Measurements from ENCODE around the gene SLC7A1.

The SLC7A1 gene

GRCh38 chr13:29566206-29566605 is 29.3 kb downstream of the SLC7A1 start:
- H3K9ac ChIP-seq (ENCODE audit: low read length): no peak overlapping the region
- H2AK5ac ChIP-seq (ENCODE audit: low read length, severe bottlenecking): no peak overlapping the region
- no peak overlapping the region for H3K4me2 ChIP-seq (ENCODE audit: low read length, poor library complexity, severe bottlenecking)
- no peak overlapping the region for H2BK15ac ChIP-seq (ENCODE audit: low read depth, poor library complexity, severe bottlenecking)
- no peak overlapping the region for H3K27ac ChIP-seq (ENCODE audit: low read length, poor library complexity, severe bottlenecking)
- H2BK5ac ChIP-seq (ENCODE audit: low read depth, low read length, poor library complexity, severe bottlenecking): no peak overlapping the region
- WGBS: 97% methylated on average over 7 of the region's 7 CpGs
- no peaks in the 10 kb centered on the region for H3K27me3 ChIP-seq (ENCODE audit: control insufficient read depth in 1 of 2, insufficient read depth in 1 of 2, low read length in 2 of 2)
- no peak overlapping the region for H2BK120ac ChIP-seq (ENCODE audit: low read depth, low read length)
- no peak for DNase-seq
- H3K4me1 ChIP-seq (ENCODE audit: control insufficient read depth, insufficient read depth, low read depth, low read length): peaks cover 14% of the 10 kb centered on the region
- H3K36me3 ChIP-seq (ENCODE audit: control insufficient read depth in 1 of 2, insufficient read depth in 2 of 2, low read depth in 1 of 2, low read length in 2 of 2): no peaks in the 10 kb centered on the region
- H2AFZ ChIP-seq (ENCODE audit: low read depth, low read length): no peak overlapping the region
- H3K79me1 ChIP-seq (replicated peaks; ENCODE audit: low read length, poor library complexity, severe bottlenecking): peaks cover 23% of the 10 kb centered on the region
- H3K9me3 ChIP-seq (ENCODE audit: control insufficient read depth, low read length): no peaks in the 10 kb centered on the region
- H3K4ac ChIP-seq (ENCODE audit: low read depth in 1 of 2, low read length in 2 of 2): no peak overlapping the region
- H3K23ac ChIP-seq (ENCODE audit: low read length in 2 of 2): no peak overlapping the region
- H3K14ac ChIP-seq (ENCODE audit: low read length in 2 of 2): no peak overlapping the region
- H4K8ac ChIP-seq (ENCODE audit: low read length): no peak overlapping the region
- no peak overlapping the region for H3K18ac ChIP-seq (ENCODE audit: low read depth in 1 of 2, low read length in 2 of 2)
- H2BK12ac ChIP-seq (ENCODE audit: low read length in 2 of 2): no peak overlapping the region
- H3K4me3 ChIP-seq (ENCODE audit: insufficient read depth in 1 of 2, low read depth in 1 of 2, low read length in 2 of 2): no peak overlapping the region
- H4K91ac ChIP-seq (ENCODE audit: low read length): no peak overlapping the region

GRCh38 chr13:29564818-29565217 is 30.7 kb downstream of the SLC7A1 start:
- Histone ChIP-seq H3K9ac (ENCODE audit: low read length) (no peak overlapping the region), H3K4me2 (ENCODE audit: low read length, poor library complexity, severe bottlenecking) (no peak overlapping the region), H4K91ac (ENCODE audit: low read length) (no peak overlapping the region), H3K27ac (ENCODE audit: low read length, poor library complexity, severe bottlenecking) (no peak overlapping the region), H2AK5ac (ENCODE audit: low read length, severe bottlenecking) (no peak overlapping the region), H3K36me3 (ENCODE audit: control insufficient read depth in 1 of 2, insufficient read depth in 2 of 2, low read depth in 1 of 2, low read length in 2 of 2) (no peaks in the 10 kb centered on the region), H3K9me3 (ENCODE audit: control insufficient read depth, low read length) (no peaks in the 10 kb centered on the region), H3K27me3 (ENCODE audit: control insufficient read depth in 1 of 2, insufficient read depth in 1 of 2, low read length in 2 of 2) (no peaks in the 10 kb centered on the region), H2BK12ac (ENCODE audit: low read length in 2 of 2) (no peak overlapping the region), H2BK5ac (ENCODE audit: low read depth, low read length, poor library complexity, severe bottlenecking) (no peak overlapping the region), H3K4me1 (ENCODE audit: control insufficient read depth, insufficient read depth, low read depth, low read length) (peaks cover 11% of the 10 kb centered on the region), H3K79me1 (replicated peaks; ENCODE audit: low read length, poor library complexity, severe bottlenecking) (peaks cover 20% of the 10 kb centered on the region), H3K18ac (ENCODE audit: low read depth in 1 of 2, low read length in 2 of 2) (no peak overlapping the region), H2BK120ac (ENCODE audit: low read depth, low read length) (no peak overlapping the region), H2AFZ (ENCODE audit: low read depth, low read length) (no peak overlapping the region), H3K14ac (ENCODE audit: low read length in 2 of 2) (no peak overlapping the region), H3K23ac (ENCODE audit: low read length in 2 of 2) (no peak overlapping the region), H3K4me3 (ENCODE audit: insufficient read depth in 1 of 2, low read depth in 1 of 2, low read length in 2 of 2) (no peak overlapping the region), H4K8ac (ENCODE audit: low read length) (no peak overlapping the region), H3K4ac (ENCODE audit: low read depth in 1 of 2, low read length in 2 of 2) (no peak overlapping the region), H2BK15ac (ENCODE audit: low read depth, poor library complexity, severe bottlenecking) (no peak overlapping the region)
- no peak for DNase-seq

GRCh38 chr13:29564373-29564772 is 31.1 kb downstream of the SLC7A1 start:
- Histone ChIP-seq H2BK120ac (ENCODE audit: low read depth, low read length) (no peak overlapping the region), H2AFZ (ENCODE audit: low read depth, low read length) (no peak overlapping the region), H3K4ac (ENCODE audit: low read depth in 1 of 2, low read length in 2 of 2) (no peak overlapping the region), H3K23ac (ENCODE audit: low read length in 2 of 2) (peak overlapping the region in 1 of 2 experiments; percentile 67), H3K4me1 (ENCODE audit: control insufficient read depth, insufficient read depth, low read depth, low read length) (peaks cover 9% of the 10 kb centered on the region), H3K27me3 (ENCODE audit: control insufficient read depth in 1 of 2, insufficient read depth in 1 of 2, low read length in 2 of 2) (no peaks in the 10 kb centered on the region), H2BK12ac (ENCODE audit: low read length in 2 of 2) (no peak overlapping the region), H2AK5ac (ENCODE audit: low read length, severe bottlenecking) (no peak overlapping the region), H2BK15ac (ENCODE audit: low read depth, poor library complexity, severe bottlenecking) (no peak overlapping the region), H3K4me3 (ENCODE audit: insufficient read depth in 1 of 2, low read depth in 1 of 2, low read length in 2 of 2) (no peak overlapping the region), H3K14ac (ENCODE audit: low read length in 2 of 2) (no peak overlapping the region), H4K8ac (ENCODE audit: low read length) (no peak overlapping the region), H4K91ac (ENCODE audit: low read length) (no peak overlapping the region), H3K79me1 (replicated peaks; ENCODE audit: low read length, poor library complexity, severe bottlenecking) (peaks cover 18% of the 10 kb centered on the region), H2BK5ac (ENCODE audit: low read depth, low read length, poor library complexity, severe bottlenecking) (no peak overlapping the region), H3K36me3 (ENCODE audit: control insufficient read depth in 1 of 2, insufficient read depth in 2 of 2, low read depth in 1 of 2, low read length in 2 of 2) (no peaks in the 10 kb centered on the region), H3K18ac (ENCODE audit: low read depth in 1 of 2, low read length in 2 of 2) (no peak overlapping the region), H3K4me2 (ENCODE audit: low read length, poor library complexity, severe bottlenecking) (no peak overlapping the region), H3K27ac (ENCODE audit: low read length, poor library complexity, severe bottlenecking) (no peak overlapping the region), H3K9me3 (ENCODE audit: control insufficient read depth, low read length) (no peaks in the 10 kb centered on the region), H3K9ac (ENCODE audit: low read length) (no peak overlapping the region)
- WGBS: 96% methylated on average over 5 of the region's 5 CpGs
- no peak for DNase-seq

GRCh38 chr13:29563941-29564340 is 31.5 kb downstream of the SLC7A1 start:
- no peaks in the 10 kb centered on the region for H3K9me3 ChIP-seq (ENCODE audit: control insufficient read depth, low read length)
- no peak overlapping the region for H3K4me3 ChIP-seq (ENCODE audit: insufficient read depth in 1 of 2, low read depth in 1 of 2, low read length in 2 of 2)
- DNase-seq: no peak
- no peak overlapping the region for H2AFZ ChIP-seq (ENCODE audit: low read depth, low read length)
- H3K79me1 ChIP-seq (replicated peaks; ENCODE audit: low read length, poor library complexity, severe bottlenecking): peaks cover 15% of the 10 kb centered on the region
- no peak overlapping the region for H3K9ac ChIP-seq (ENCODE audit: low read length)
- no peak overlapping the region for H2BK120ac ChIP-seq (ENCODE audit: low read depth, low read length)
- no peak overlapping the region for H2BK5ac ChIP-seq (ENCODE audit: low read depth, low read length, poor library complexity, severe bottlenecking)
- H3K4me2 ChIP-seq (ENCODE audit: low read length, poor library complexity, severe bottlenecking): no peak overlapping the region
- H3K27ac ChIP-seq (ENCODE audit: low read length, poor library complexity, severe bottlenecking): no peak overlapping the region
- WGBS: 89% methylated on average over 6 of the region's 6 CpGs
- no peak overlapping the region for H2AK5ac ChIP-seq (ENCODE audit: low read length, severe bottlenecking)
- no peak overlapping the region for H4K8ac ChIP-seq (ENCODE audit: low read length)
- H2BK12ac ChIP-seq (ENCODE audit: low read length in 2 of 2): no peak overlapping the region
- no peak overlapping the region for H3K14ac ChIP-seq (ENCODE audit: low read length in 2 of 2)
- no peak overlapping the region for H4K91ac ChIP-seq (ENCODE audit: low read length)
- H3K4ac ChIP-seq (ENCODE audit: low read depth in 1 of 2, low read length in 2 of 2): no peak overlapping the region
- no peak overlapping the region for H3K18ac ChIP-seq (ENCODE audit: low read depth in 1 of 2, low read length in 2 of 2)
- H2BK15ac ChIP-seq (ENCODE audit: low read depth, poor library complexity, severe bottlenecking): no peak overlapping the region
- peaks cover 5% of the 10 kb centered on the region for H3K4me1 ChIP-seq (ENCODE audit: control insufficient read depth, insufficient read depth, low read depth, low read length)
- no peaks in the 10 kb centered on the region for H3K27me3 ChIP-seq (ENCODE audit: control insufficient read depth in 1 of 2, insufficient read depth in 1 of 2, low read length in 2 of 2)
- H3K36me3 ChIP-seq (ENCODE audit: control insufficient read depth in 1 of 2, insufficient read depth in 2 of 2, low read depth in 1 of 2, low read length in 2 of 2): no peaks in the 10 kb centered on the region
- H3K23ac ChIP-seq (ENCODE audit: low read length in 2 of 2): no peak overlapping the region
